HepG2 (cell line): ENCODE results near the gene CSDE1. TPM values are rescaled to one million over a fixed set of nuclear protein-coding genes. Genes with fewer than 3 reads are reported as not detected.

Experiments
- ATAC-seq: fragments of 200-7000 bp; cut with Tn5 transposase; 3 replicates; pipeline ENCODE4 v1.9.1; 2020; ENCODE audit warnings: mild to moderate bottlenecking, moderate library complexity
- BruUV-seq: library from RNA; stranded (reverse); fragments of 400-500 nt; replicated peaks from 2 replicates; lab custom pipeline; 2021; lab: Mats Ljungman, UMichigan
- CTCF ChIA-PET: fragments of 300-600 bp; formaldehyde crosslinking; extraction: SDS; loops from one replicate; lab custom pipeline; 2021; ENCODE audit warnings: low total read pairs, inconsistent platforms, low intra/inter-chr PET ratio; lab: Yijun Ruan, JAX
- POLR2A ChIA-PET: fragments of 350-600 bp; sonication (Branson Sonifier 250); formaldehyde crosslinking; loops from one replicate; lab custom pipeline; 2020; ENCODE audit warnings: antibody characterized with exemption, inconsistent platforms; lab: Yijun Ruan, JAX
- DNase-seq: peaks from one replicate; pipeline ENCODE4 v3.0.0-alpha.2; 2015; ENCODE audit warnings: low spot score
- FAIRE-seq: peaks from 3 replicates; lab custom pipeline; 2011; peaks lifted over from hg19 to GRCh38; lab: Jason Lieb, UNC
- H2AFZ ChIP-seq: one replicate; pipeline ENCODE4 v1.6.1; 2011; ENCODE audit warnings: low read length, inconsistent platforms
- H3K27ac ChIP-seq: fragments of 300-600 bp; 3 replicates; pipeline ENCODE4 v1.8.0; 2011; ENCODE audit warnings: mixed run types, mild to moderate bottlenecking, mixed read lengths, low read length, inconsistent platforms; ENCODE audit not compliant: insufficient read depth; ENCODE audit errors: extremely low read length
- H3K27me3 ChIP-seq, 2 experiments: fragments of 200-600 bp in 1 of 2; 2 replicates in 1 of 2; 3 replicates in 1 of 2; pipeline versions ENCODE4 v1.6.0 to v1.8.0; 2011; ENCODE audit warnings: low read length in 2 of 2, mild to moderate bottlenecking in 2 of 2, moderate library complexity in 2 of 2, inconsistent platforms in 1 of 2; ENCODE audit not compliant: insufficient read depth in 2 of 2, control insufficient read depth in 1 of 2
- H3K36me3 ChIP-seq, 2 experiments: fragments of 200-600 bp in 1 of 2; replicated peaks in 1 of 2; 2 replicates in 1 of 2; 3 replicates in 1 of 2; pipeline versions ENCODE4 v1.5.1 to v1.8.0; 2011; ENCODE audit warnings: low read length in 2 of 2, inconsistent platforms in 1 of 2; ENCODE audit not compliant: insufficient read depth in 2 of 2, control insufficient read depth in 1 of 2
- H3K4me1 ChIP-seq: 2 replicates; pipeline ENCODE4 v1.5.1; 2012; ENCODE audit warnings: low read length, inconsistent platforms; ENCODE audit not compliant: insufficient read depth
- H3K4me2 ChIP-seq: 2 replicates; pipeline ENCODE4 v1.6.0; 2011; ENCODE audit warnings: low read depth, low read length, inconsistent platforms
- H3K4me3 ChIP-seq, 3 experiments: fragments of 200-600 bp in 1 of 3; sonication (generic), shearing (Covaris generic) in 1 of 3; replicated peaks in 1 of 3; 2 replicates each; pipeline ENCODE4 v1.5.1; 2011 to 2016; ENCODE audit warnings: low read length in 3 of 3, inconsistent platforms in 2 of 3, low read depth in 2 of 3, mild to moderate bottlenecking in 2 of 3, control low read depth in 1 of 3, mixed read lengths in 1 of 3; ENCODE audit not compliant: insufficient read depth in 1 of 3
- H3K79me2 ChIP-seq: one replicate; pipeline ENCODE4 v1.6.1; 2011; ENCODE audit warnings: low read length, inconsistent platforms; ENCODE audit not compliant: insufficient read depth
- H3K9ac ChIP-seq: 2 replicates; pipeline ENCODE4 v1.6.0; 2011; ENCODE audit warnings: mild to moderate bottlenecking, low read depth, low read length, inconsistent platforms; ENCODE audit not compliant: insufficient read depth
- H3K9me3 ChIP-seq: 2 replicates; pipeline ENCODE4 v1.5.1; 2012; ENCODE audit warnings: mild to moderate bottlenecking, low read length
- H4K20me1 ChIP-seq: 2 replicates; pipeline ENCODE4 v1.6.0; 2011; ENCODE audit warnings: inconsistent platforms, mild to moderate bottlenecking, low read length, moderate library complexity; ENCODE audit not compliant: insufficient read depth
- GTF3A ChIP-seq: sonication (generic); formaldehyde crosslinking; conservative IDR thresholded peaks from 2 replicates; pipeline ENCODE4 v1.4.0; 2020; ENCODE audit warnings: mild to moderate bottlenecking, missing genetic modification reagents
- RXRA ChIP-seq: sonication (generic); formaldehyde crosslinking; IDR thresholded peaks from 2 replicates; pipeline ENCODE4 v1.5.1; 2020; ENCODE audit warnings: missing genetic modification reagents
- ZMYM3 ChIP-seq: sonication (generic); formaldehyde crosslinking; IDR thresholded peaks from 2 replicates; pipeline ENCODE4 v1.5.1; 2020; ENCODE audit warnings: mild to moderate bottlenecking, missing genetic modification reagents
- ZNF280D ChIP-seq: sonication (generic); formaldehyde crosslinking; IDR thresholded peaks from 2 replicates; pipeline ENCODE4 v1.5.1; 2020; ENCODE audit warnings: mild to moderate bottlenecking, missing genetic modification reagents
- WGBS: methylation state at CpG from one replicate; pipeline ENCODE4 v1.1.6; 2017; ENCODE audit warnings: low lambda C conversion rate; 5-methylcytosine and 5-hydroxymethylcytosine counted together
- in situ Hi-C: cut with HindIII; loops from 2 replicates; pipeline ENCODE4 v1.10.0; 2017; ENCODE audit warnings: low pct_unique_long_range_greater_than_20kb; ENCODE audit not compliant: extremely low pct_ligation_motif_present
- intact Hi-C: fragments of 100-400 bp; cut with micrococcal nuclease; formaldehyde crosslinking; loops from one replicate; pipeline ENCODE4 v1.10.0; 2022; ENCODE audit not compliant: unreplicated experiment
- polyA plus RNA-seq, 8 experiments: library from polyadenylated mRNA; depleted of rRNA in 3 of 8; stranded (reverse) in 7 of 8; unstranded in 1 of 8; fragments of >200 nt; fragmentation: Illumina TruSeq in 4 of 8; extraction: Trizol in 4 of 8; gene quantifications; 2 replicates each; pipeline versions ENCODE4 v1.2.1 to v1.2.3, GENCODE V29; 2011 to 2016; ENCODE audit warnings: low read depth in 4 of 8, missing spikeins in 1 of 8, mixed read lengths in 1 of 8; ENCODE audit not compliant: insufficient read depth in 1 of 8
- total RNA-seq, 5 experiments: library from RNA; depleted of rRNA; stranded (reverse); fragments of >200 nt; fragmentation: Illumina TruSeq; extraction: Trizol; gene quantifications; 2 replicates each; pipeline ENCODE4 v1.2.3, GENCODE V29; 2016; ENCODE audit warnings: low read depth in 1 of 5

The CSDE1 gene
- total and polyA plus RNA-seq, 2 of the 13 experiments (the other 11 are each of a cell fraction or from before 2014, with no cell fraction given), result 150 to 313 TPM

GRCh38 chr1:114756009-114756892 lies 1.5 kb downstream of the CSDE1 start:
- H3K36me3 ChIP-seq, result no peaks in the 10 kb centered on the region
- no peaks in the 10 kb centered on the region; a peak in 1 of 5 replicates for H3K27me3 ChIP-seq
- DNase-seq, result no peak
- peak overlapping the region; percentile 98 for H3K27ac ChIP-seq
- intact Hi-C loops, result loop anchor here (2.0 to 5.0 kb wide), 2 partner anchors 39 to 175 kb away; partner anchors contain the start of genes BCAS2 and NRAS
- H3K9ac ChIP-seq, result peak overlapping the region; percentile 100
- no peak overlapping the region for H2AFZ ChIP-seq
- 5% methylated on average over 14 of the region's 14 CpGs for WGBS
- peaks cover 61% of the 10 kb centered on the region for H4K20me1 ChIP-seq
- no peak for ATAC-seq
- peaks cover 57% of the 10 kb centered on the region for H3K4me1 ChIP-seq
- 0 out of 2 replicates have a peak, but pooled peaks have one; percentile 11 for TF ChIP-seq GTF3A
- 0 out of 2 replicates have a peak, but pooled peaks have one; percentile 4 for TF ChIP-seq ZNF280D (CRISPR knock-in tag)
- TF ChIP-seq RXRA (CRISPR knock-in tag), result no peak
- TF ChIP-seq ZMYM3 (CRISPR knock-in tag), result 0 out of 2 replicates have a peak, but pooled peaks have one; percentile 10
- H3K79me2 ChIP-seq, result peaks cover 65% of the 10 kb centered on the region
- FAIRE-seq, result no peak
- POLR2A ChIA-PET, result interaction anchor here (3.6 kb wide), 1 partner anchor 24 kb away, joined by 16 read pairs; the partner anchor contains the start of gene SIKE1
- in situ Hi-C loops, result no loop called here
- no TSS peak for BruUV-seq
- CTCF ChIA-PET, result no interaction called here
- peak overlapping the region; percentile 72 for H3K4me2 ChIP-seq
- no peaks in the 10 kb centered on the region for H3K9me3 ChIP-seq
- H3K4me3 ChIP-seq, result peak overlapping the region; percentile 85 to 100 (median 99)
